Parathyroid adenoma (tissue), 2 donors: ENCODE results near the gene ZSWIM8.
A peak's percentile ranks its signal among the peaks of the same experiment; 100 is the strongest.

ENCODE experiments used
- H2AFZ ChIP-seq: fragments of 300-600 bp; sonication (generic); one replicate; pipeline ENCODE4 v1.7.0; 2017; ENCODE audit warnings: antibody characterized with exemption, mild to moderate bottlenecking
- H3K27ac ChIP-seq: fragments of 300-600 bp; sonication (generic); one replicate; pipeline ENCODE4 v1.7.0; 2017
- H3K27me3 ChIP-seq: fragments of 300-600 bp; sonication (generic); one replicate; pipeline ENCODE4 v1.7.0; 2017; ENCODE audit warnings: low read length; ENCODE audit not compliant: control insufficient read depth, insufficient read depth
- H3K36me3 ChIP-seq: fragments of 300-600 bp; sonication (generic); one replicate; pipeline ENCODE4 v1.7.0; 2017; ENCODE audit warnings: low read length; ENCODE audit not compliant: control insufficient read depth, insufficient read depth
- H3K4me1 ChIP-seq: fragments of 300-600 bp; sonication (generic); one replicate; pipeline ENCODE4 v1.7.0; 2017; ENCODE audit warnings: control low read depth
- H3K4me2 ChIP-seq: fragments of 300-600 bp; sonication (generic); one replicate; pipeline ENCODE4 v1.7.0; 2017; ENCODE audit warnings: low read length
- H3K4me3 ChIP-seq: fragments of 300-600 bp; sonication (generic); one replicate; pipeline ENCODE4 v1.7.0; 2017; ENCODE audit warnings: low read depth, low read length
- H3K79me2 ChIP-seq: fragments of 300-600 bp; sonication (generic); one replicate; pipeline ENCODE4 v1.7.0; 2017; ENCODE audit warnings: control low read depth
- H3K9ac ChIP-seq: fragments of 300-600 bp; sonication (generic); one replicate; pipeline ENCODE4 v1.7.0; 2017; ENCODE audit warnings: mild to moderate bottlenecking
- H3K9me3 ChIP-seq: fragments of 300-600 bp; sonication (generic); one replicate; pipeline ENCODE4 v1.7.0; 2017; ENCODE audit warnings: low read length; ENCODE audit not compliant: control insufficient read depth
- TF ChIP-seq, protein P1 (sequence below): fragments of 300-600 bp; sonication (generic); IDR thresholded peaks from one replicate; pipeline ENCODE4 v1.7.0; 2017; ENCODE audit warnings: antibody characterized with exemption, mild to moderate bottlenecking
- donor health status: primary hyperparathyroidism.

ZSWIM8 gene

DNA sequence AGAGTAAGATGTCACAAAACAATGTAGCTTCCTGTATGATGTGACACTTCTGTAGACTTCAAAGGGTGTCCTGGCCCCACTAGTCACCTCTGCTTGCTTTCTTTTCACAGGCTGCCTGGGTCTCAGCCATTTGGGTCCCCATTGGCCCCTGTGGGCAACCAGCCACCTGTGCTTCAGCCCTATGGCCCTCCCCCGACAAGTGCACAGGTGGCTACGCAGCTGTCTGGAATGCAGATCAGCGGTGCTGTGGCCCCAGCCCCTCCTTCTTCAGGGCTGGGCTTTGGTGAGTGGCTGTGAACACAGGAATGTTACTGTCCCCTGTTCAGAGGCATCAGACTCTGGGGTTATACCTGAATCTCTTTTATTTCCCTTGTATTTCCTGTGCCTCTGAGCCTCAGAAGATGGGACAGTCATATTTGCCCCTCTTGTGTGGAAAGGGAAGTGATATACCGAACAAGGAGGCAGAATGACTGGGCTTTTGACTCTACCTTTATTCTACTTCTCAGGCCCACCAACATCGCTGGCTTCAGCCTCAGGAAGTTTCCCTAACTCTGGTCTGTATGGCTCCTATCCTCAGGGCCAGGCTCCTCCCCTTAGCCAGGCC is 25.8 kb upstream of the ZSWIM8 start:
- H3K79me2 ChIP-seq, result peaks cover 28% of the 10 kb centered on the region
- no peaks in the 10 kb centered on the region for H3K36me3 ChIP-seq
- H2AFZ ChIP-seq, result no peak overlapping the region
- no peak overlapping the region for H3K27ac ChIP-seq
- TF ChIP-seq, protein P1, sequence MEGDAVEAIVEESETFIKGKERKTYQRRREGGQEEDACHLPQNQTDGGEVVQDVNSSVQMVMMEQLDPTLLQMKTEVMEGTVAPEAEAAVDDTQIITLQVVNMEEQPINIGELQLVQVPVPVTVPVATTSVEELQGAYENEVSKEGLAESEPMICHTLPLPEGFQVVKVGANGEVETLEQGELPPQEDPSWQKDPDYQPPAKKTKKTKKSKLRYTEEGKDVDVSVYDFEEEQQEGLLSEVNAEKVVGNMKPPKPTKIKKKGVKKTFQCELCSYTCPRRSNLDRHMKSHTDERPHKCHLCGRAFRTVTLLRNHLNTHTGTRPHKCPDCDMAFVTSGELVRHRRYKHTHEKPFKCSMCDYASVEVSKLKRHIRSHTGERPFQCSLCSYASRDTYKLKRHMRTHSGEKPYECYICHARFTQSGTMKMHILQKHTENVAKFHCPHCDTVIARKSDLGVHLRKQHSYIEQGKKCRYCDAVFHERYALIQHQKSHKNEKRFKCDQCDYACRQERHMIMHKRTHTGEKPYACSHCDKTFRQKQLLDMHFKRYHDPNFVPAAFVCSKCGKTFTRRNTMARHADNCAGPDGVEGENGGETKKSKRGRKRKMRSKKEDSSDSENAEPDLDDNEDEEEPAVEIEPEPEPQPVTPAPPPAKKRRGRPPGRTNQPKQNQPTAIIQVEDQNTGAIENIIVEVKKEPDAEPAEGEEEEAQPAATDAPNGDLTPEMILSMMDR, result no peak
- no peak overlapping the region for H3K4me3 ChIP-seq
- H3K9ac ChIP-seq, result no peak overlapping the region
- H3K4me2 ChIP-seq, result peak overlapping the region; percentile 6
- no peaks in the 10 kb centered on the region for H3K27me3 ChIP-seq
- H3K9me3 ChIP-seq, result no peaks in the 10 kb centered on the region
- H3K4me1 ChIP-seq, result peaks cover 4% of the 10 kb centered on the region

DNA sequence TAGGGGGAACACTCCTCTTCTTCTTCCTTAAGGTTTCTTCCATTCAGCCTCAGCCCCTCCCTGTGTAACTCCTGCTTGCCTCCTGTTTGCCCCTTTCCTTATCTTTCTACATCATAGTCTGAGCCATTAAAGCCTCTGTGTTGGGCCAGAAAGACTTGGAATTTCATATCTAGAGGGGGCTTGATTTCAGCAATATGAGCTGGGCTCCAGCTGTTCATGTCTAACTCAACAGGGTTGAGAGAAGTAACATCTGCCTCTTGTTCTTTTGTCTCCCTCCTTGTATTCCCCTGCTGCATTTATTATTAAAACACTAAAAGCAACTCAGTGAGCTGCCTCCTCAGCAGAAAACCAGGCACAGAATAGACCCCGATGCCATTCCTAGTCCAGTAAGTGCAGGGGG is 23.6 kb upstream of the ZSWIM8 start:
- Histone ChIP-seq H3K4me1 (no peaks in the 10 kb centered on the region), H3K9me3 (no peaks in the 10 kb centered on the region), H3K9ac (no peak overlapping the region), H3K27me3 (no peaks in the 10 kb centered on the region), H3K36me3 (no peaks in the 10 kb centered on the region), H3K79me2 (peaks cover 26% of the 10 kb centered on the region), H2AFZ (no peak overlapping the region), H3K4me3 (no peak overlapping the region), H3K4me2 (no peak overlapping the region), H3K27ac (no peak overlapping the region)
- TF ChIP-seq, protein P1, result no peak

DNA sequence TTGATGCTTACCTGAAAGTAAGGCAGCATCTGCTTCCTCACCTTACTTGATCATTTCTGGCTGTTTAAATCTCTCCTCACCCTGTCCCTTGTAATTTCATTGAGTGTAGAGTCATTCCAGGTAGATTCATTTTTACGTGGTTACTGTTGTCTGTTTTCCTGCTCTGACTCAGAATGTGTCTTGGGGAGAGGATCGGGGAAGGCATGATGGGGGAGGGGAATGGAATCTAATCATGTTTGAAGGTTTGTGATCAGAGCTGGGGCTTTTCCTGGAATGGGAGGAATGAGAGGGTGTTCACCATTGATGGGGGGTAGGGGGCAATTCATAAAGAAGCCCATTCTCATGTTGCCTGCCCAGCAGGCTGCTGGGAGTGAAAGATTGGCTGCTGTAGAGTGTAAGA is 22.5 kb upstream of the ZSWIM8 start:
- Histone ChIP-seq H3K9ac (no peak overlapping the region), H3K27ac (no peak overlapping the region), H3K9me3 (no peaks in the 10 kb centered on the region), H3K4me3 (no peak overlapping the region), H3K4me2 (no peak overlapping the region), H3K27me3 (no peaks in the 10 kb centered on the region), H3K36me3 (no peaks in the 10 kb centered on the region), H2AFZ (no peak overlapping the region), H3K4me1 (no peaks in the 10 kb centered on the region), H3K79me2 (peaks cover 21% of the 10 kb centered on the region)
- TF ChIP-seq, protein P1, result no peak

DNA sequence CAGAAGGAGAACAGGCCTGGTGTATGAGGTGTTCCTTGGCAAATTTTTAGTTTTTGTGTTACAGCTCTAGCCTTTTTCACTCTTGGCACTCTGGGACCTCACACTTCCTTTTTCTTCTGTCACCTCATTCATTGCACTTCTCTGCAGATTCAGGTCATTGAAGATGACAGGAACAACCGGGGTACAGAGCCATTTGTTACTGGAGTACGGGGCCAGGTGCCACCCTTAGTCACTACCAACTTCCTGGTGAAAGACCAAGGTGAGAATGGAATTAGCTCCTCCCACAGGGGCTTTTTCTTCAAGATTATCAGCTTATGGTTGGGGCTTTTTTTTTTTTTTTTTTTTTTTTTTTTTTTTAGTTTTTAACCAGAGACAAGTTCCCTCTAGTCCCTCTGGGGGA is 22.1 kb upstream of the ZSWIM8 start:
- no peaks in the 10 kb centered on the region for H3K9me3 ChIP-seq
- TF ChIP-seq, protein P1, result no peak

DNA sequence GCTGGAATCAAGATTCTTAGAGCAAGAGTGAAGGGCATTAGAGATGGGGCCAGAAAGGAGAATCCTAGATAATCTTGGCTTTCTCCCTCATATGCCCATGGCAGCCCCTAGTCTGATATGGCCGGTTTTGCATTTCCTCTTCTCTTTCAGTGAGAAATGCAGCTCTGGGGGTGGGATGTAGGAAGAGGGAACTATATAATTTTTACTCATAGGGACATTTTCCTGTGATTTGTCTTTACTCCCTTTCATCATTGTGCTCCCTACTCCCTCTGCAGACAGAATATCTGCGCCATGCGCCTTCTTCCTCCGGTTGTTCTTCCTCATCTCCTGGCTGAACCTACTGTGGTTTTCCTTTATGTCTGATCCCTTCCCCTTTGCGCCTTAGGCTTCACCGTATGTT is 20.3 kb upstream of the ZSWIM8 start:
- no peaks in the 10 kb centered on the region for H3K4me1 ChIP-seq
- H3K27me3 ChIP-seq, result no peaks in the 10 kb centered on the region
- no peak overlapping the region for H3K9ac ChIP-seq
- H3K36me3 ChIP-seq, result no peaks in the 10 kb centered on the region
- no peak overlapping the region for H2AFZ ChIP-seq
- peaks cover 8% of the 10 kb centered on the region for H3K79me2 ChIP-seq
- H3K27ac ChIP-seq, result no peak overlapping the region
- TF ChIP-seq, protein P1, result no peak
- H3K4me3 ChIP-seq, result no peak overlapping the region
- H3K4me2 ChIP-seq, result no peak overlapping the region
- H3K9me3 ChIP-seq, result no peaks in the 10 kb centered on the region

More for the DNA sequence above, 22.1 kb upstream of the ZSWIM8 start:
- no peak overlapping the region for H3K9ac ChIP-seq
- no peak overlapping the region for H3K4me3 ChIP-seq
- no peak overlapping the region for H3K27ac ChIP-seq
- peaks cover 20% of the 10 kb centered on the region for H3K79me2 ChIP-seq
- H3K4me1 ChIP-seq, result no peaks in the 10 kb centered on the region
- H3K27me3 ChIP-seq, result no peaks in the 10 kb centered on the region
- no peak overlapping the region for H2AFZ ChIP-seq
- H3K36me3 ChIP-seq, result no peaks in the 10 kb centered on the region
- H3K4me2 ChIP-seq, result no peak overlapping the region
